Activated T-helper 1 cell treated with Interleukin-2 at 50 U/mL for 16 hours (primary cell): ENCODE data around the gene CDC42BPB.

ENCODE experiments used
- DNase-seq: peaks from one replicate; pipeline ENCODE4 v3.0.0-alpha.2; 2020; ENCODE audit warnings: low read depth

Gene CDC42BPB, protein sequence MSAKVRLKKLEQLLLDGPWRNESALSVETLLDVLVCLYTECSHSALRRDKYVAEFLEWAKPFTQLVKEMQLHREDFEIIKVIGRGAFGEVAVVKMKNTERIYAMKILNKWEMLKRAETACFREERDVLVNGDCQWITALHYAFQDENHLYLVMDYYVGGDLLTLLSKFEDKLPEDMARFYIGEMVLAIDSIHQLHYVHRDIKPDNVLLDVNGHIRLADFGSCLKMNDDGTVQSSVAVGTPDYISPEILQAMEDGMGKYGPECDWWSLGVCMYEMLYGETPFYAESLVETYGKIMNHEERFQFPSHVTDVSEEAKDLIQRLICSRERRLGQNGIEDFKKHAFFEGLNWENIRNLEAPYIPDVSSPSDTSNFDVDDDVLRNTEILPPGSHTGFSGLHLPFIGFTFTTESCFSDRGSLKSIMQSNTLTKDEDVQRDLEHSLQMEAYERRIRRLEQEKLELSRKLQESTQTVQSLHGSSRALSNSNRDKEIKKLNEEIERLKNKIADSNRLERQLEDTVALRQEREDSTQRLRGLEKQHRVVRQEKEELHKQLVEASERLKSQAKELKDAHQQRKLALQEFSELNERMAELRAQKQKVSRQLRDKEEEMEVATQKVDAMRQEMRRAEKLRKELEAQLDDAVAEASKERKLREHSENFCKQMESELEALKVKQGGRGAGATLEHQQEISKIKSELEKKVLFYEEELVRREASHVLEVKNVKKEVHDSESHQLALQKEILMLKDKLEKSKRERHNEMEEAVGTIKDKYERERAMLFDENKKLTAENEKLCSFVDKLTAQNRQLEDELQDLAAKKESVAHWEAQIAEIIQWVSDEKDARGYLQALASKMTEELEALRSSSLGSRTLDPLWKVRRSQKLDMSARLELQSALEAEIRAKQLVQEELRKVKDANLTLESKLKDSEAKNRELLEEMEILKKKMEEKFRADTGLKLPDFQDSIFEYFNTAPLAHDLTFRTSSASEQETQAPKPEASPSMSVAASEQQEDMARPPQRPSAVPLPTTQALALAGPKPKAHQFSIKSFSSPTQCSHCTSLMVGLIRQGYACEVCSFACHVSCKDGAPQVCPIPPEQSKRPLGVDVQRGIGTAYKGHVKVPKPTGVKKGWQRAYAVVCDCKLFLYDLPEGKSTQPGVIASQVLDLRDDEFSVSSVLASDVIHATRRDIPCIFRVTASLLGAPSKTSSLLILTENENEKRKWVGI (N-terminal part only)

DNA sequence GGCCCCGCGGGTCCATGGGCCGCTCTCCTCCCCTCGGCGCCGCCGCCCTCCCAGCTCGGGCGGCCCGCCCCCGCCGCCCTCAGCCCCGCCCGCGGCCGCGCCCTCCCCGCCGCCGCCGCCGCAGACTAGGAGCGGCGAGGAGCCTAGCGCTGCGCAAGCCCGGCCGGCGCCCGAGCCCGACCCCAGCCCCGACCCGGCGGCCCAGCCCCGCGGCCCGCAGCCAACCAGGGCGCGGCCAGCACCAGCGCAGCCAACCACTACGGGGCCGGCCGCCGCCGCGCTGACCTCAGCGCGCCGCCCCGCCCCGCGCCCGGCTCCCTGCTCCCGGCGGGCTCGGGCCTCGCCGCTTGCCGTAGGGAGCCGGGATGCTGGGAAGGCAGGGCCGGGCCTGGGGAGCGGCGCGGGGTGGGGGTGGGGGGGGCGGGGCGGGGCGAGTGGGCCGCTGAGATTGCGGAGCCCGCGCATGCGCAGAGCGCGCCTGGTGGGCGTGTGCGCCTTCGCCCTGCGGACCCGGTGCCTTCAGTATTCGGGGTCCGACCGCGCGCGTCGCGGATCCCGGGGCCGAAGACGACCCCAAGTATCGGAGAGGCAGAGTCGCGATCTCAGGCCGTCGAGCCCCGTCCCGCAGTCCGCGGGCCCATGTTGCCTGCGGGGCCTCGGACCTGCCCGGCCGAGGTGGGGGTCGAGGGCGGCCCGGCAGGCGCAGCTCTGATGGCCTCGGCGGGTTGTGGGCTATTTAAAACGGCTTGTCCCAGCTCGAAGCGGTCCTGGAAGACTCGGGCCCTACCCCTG lies at the start of gene CDC42BPB:
CDC42BPB (minus strand) TSS at position 178 of the 792 bp plus-strand sequence. CDS start 376 bp downstream, outside the sequence.
- peak; percentile 30 for DNase-seq

DNA sequence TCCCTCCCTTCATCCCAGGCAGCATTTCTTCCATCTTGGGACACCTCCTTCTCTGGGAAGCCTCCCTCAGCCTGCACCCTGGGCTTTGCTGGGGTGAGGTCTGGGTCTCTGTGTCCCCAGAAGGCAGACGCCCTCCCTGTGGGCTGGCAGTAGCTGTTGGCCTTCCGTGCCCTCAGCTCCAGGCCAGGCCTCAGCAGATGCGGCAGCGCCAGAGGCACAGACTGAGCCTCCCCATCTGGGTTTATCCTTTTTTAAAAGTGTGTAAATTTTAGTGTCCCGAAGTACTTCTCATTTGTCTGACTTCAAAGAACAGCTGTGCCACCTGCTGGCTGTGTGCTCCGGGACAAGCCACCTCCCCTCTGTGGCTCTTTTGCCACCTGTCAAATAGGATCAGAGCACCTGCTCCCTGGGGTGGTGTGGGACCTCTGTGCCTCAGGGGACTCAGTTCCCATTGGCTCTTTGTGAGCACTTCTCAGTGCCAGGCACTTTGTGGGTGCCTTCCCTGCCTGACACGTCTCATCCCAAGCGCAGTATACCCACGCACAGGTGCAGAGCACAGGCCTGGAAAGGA lies 48.3 kb upstream of the CDC42BPB start:
- DNase-seq, result no peak

DNA sequence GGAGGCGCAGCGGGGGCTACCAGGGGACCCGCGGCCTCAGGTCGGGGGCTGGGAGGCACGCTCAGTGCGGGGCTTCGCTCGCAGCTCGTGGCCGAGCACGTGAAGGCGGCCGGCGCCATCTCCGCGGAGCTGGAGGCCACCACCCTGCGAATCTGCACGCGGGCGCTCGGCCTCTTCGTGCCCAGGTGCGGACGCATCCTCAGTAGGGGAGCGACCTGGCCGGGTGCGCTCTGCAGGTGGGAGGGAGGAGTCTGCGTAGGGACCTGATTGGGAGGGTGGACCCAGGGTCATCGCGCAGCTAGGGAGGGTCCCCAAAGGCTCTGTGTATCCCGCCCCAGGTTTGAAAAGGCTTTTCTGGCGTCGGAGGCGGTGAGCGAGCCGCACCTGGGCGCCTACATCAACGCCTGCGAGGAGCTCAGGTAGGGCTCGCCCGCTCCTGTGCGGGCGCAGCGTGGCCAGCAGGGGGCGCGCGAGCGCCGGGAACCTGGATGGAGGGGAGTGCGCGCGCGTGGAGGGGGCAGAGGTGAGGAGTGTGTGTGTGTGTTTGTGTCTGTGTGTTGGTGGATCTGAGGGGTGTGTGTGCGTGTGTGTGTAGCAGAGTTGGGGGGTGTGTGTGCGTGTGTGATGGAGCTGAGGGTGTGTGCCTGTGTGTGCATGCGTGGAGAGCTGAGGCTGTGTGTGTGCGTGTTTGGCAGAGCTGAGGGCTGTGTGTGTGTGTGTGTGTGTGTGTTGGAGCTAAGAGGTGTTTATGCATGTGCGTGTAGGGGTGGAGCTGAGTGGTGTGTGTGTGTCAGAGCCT lies 47.5 kb upstream of the CDC42BPB start:
- peak; percentile 54 for DNase-seq

DNA sequence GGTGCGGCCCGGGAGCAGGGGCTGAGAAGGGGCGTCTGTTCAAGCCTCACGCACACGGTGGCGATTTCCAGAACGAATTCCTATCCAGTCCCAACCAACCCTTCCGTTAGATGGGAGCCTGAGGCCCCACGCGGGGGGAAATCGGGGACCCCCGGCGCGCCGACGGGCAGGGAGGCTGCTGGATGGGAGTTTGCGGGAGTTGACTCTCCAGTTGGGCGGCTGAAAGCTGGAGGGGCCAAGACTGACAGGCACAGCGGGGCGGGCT lies 47.0 kb upstream of the CDC42BPB start:
- DNase-seq, result no peak

DNA sequence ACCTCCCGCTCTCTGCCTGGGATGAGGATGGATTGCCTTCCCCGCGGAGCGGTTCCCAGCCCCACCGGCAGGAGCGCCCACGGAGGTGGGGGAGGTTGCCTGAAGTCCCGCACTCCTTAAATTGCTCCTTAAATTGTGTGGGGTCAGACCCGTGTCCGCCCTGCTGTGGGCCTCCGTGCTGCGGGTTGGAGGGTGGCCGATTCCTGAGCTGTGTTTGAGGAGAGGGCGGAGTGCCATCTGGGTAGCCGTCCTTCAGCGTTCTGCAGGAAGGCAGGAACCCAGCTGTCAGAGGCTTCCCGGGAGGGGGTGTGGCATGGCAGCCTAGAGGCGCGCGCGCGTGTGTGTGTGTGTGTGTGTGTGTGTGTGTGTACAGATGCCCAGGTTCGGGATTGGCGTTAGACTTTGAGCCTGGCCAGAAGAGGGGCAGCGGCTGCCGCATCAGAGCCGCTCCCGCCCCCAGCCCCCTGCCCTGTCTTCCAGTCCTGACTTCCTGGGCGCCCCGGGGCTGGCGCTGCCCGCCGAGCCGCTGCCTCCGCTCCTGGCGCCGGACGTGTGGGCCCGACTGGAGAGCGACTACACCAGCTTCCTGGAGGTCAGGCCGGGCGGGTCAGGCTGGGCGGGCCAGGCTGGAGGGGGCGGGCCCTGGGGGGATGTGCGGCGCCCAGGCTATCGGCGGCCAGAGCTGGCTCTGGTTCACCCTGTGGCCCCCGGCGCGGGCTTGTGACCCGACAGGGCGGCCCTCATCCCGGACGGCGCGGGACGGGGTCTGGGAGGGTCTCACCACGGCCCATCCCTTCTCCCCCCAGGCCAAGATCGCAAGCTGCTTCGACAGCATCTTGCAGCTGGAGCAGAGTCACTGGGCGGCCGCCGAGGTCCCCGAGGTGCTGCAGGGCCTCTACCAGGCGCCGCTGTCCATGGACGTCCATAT lies 46.4 kb upstream of the CDC42BPB start:
- DNase-seq, result no peak

DNA sequence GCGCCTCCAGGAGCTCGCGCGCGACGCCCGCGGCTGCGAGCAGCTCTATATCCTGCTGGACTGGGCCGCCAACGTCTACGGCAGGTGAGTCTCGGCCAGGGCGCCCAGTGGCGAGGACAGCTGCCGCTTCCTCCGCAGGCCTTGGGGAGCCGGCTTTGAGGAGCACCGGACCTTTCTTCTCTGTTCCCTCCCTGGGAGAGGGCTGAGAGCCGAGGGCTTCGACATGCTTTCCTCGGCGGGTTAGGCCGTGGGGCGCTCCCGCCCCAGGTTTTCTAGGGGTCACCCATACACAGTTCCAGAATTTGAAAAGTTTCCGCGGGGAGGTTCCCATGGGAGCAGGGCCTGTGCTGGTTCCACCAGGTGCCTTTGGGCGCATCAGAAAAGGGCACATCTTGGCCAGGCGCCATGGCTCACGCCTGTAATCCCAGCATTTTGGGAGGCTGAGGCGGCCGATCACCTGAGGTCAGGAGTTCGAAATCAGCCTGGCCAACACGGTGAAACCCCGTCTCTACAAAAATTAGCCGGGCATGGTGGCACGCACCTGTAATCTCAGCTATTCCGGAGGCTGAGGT lies 45.4 kb upstream of the CDC42BPB start:
- no peak for DNase-seq

DNA sequence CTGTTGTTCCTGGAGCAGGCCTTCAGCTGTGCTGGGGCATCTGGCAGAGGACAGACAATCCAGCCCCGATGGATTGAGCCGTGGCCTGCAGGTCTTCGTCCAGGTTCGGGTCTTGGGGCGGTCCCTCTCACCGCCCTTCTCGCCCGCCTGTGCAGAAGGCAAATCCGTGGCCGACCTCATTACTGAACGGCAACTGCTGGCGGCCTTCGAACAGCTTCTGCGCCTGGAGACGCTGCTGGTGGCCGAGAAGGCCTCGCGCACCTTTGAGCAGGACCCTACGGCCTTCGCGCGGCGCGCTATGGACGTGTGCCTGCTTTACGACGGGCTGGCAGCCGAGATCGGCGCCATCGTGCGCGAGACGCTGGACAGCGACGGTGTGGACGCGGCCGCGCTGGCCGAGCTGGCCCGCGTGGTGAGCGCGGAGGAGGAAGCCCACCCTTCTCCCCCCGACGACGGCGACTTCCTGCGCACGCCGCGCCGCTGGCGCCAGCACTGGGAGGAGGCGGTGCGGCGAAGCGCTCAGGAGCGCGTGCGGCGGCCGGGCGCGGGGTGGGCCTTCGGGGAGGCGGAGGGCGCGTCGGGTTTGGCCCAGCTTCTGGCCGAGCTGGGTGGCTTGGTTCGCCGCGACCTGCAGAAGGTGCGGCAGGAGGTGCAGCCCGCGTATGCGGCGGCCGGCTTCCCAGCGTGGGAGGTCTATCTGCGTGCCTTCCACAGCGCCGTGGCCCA lies 44.8 kb upstream of the CDC42BPB start:
- DNase-seq, result no peak

DNA sequence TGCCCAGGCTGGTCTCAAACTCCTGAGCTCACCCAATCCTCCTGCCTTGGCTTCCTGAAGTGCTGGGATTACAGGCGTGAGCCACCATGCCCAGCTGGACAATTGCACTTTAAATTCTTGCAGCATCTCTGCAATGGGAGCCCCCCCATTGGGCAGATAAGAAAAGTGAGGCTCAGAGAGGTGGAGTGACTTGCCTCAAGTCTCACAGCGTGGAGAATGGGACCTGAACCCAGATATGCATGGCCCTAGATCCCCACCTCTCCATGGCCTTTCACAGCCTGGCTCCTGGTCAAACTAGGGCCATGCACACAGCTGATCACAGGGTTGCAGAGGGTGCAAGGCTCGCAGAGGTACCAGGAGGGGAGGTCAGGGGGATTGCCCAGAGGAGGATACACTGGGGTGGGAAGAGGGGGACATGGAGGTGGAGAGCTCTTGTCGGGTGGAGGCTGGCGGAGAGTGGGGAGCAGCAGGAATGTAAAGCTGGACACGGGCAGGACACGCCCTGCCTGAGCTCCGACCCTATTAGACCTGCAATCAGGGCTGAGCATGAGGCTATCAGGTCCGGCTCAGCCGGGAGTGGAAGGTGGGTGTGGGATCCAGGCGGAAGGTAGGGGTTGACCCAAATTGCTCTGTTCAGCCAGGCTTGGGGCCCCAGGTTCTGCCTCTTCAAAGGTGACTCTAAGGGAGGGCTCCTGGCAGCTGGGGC lies 44.1 kb upstream of the CDC42BPB start:
- DNase-seq, result no peak

DNA sequence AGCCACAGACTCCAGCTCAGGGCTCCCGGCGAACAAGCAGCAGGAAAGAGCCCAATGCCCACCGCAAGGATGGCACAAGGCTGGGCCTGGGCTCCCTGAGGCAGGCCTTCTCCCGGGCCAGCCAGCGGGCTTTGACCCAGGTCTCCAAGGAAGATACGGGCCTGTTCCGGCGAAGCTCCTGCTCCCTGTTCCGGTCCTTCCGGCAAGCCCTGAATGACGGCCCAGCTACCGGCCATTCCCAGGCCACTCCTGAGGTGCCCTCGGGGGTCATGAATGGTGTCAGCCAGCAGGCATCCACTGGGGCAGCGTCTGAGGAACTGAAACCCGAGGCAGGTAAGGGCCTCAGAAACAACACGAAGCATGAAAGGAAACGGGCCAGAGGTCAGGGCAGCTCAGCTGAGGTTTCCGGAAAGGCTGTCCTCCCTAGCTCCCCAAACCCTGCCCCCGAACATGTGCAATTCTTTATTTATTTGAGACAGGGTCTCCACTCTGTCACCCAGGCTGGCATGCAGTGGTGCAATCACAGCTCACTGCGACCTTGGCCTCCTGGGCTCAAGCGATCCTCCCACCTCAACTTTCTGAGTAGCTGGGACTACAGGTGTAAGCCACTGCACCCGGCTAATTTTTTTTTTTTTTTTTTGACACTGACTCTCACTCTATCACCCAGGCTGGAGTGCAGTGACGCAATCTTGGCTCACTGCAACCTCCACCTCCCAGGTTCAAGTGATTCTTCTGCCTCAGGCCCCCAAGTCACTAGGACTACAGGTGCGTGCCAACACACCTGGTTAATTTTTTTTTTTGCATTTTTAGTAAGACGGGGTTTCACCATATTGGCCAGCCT lies 43.2 kb upstream of the CDC42BPB start:
- DNase-seq, result no peak

DNA sequence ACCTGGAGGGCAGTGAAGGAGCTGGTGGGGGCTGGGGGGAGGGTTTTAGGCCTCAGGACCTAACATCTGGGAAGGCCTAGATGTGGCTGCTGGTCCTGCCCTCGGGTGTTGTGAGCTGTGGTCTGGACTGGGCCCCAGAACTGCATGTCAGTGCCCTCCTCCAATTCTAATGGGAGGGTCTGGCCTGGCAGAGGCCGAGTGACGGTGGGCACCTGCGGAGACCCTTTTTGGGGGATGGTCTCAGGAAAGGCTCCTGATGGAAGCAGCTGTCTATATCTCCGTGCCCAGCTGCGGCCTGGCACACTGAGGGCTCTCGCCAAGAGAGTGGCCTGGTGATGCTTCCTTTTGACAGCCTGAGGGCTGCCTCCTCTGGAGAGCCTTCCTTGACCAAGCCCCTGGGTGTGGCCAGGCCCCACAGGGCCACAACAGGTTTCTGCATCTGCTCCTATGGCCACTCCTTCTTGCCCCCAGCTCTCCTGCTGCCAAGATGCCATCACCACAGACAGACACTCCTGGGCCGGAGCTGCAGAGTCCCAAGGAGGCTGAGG lies 42.5 kb upstream of the CDC42BPB start:
- DNase-seq, result no peak

DNA sequence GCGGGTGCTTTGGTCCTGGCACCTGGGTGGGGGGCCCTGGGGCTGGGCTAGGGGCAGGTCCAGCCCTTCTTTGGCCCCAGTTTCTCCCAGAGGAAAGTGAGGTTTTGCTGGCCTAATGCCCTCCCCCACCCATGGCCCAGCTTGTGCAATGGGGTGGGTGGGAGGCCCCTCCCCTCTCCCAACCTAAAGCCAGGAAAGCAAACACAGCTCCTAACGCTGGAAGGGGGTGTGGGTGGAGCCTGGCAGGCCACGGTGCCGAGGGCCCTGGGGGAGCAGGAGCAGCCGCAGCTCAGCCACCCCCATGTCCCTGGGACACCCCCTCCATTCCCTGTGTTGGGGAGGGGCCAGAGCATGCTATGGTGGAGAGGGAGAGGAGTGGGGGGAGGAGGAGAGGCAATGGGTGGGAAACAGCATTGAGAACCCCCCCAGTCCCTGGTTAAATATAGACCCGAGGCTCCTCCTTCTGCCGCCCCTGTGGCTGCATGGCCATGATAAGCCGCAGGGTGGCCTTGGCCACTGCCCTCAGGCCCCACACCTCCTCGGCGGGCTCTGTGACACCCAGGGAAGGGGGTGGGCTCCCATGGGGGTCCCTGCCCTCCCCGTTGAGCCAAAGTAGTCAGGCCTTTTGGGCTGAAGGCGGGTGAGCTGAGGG lies 41.9 kb upstream of the CDC42BPB start:
- no peak for DNase-seq

DNA sequence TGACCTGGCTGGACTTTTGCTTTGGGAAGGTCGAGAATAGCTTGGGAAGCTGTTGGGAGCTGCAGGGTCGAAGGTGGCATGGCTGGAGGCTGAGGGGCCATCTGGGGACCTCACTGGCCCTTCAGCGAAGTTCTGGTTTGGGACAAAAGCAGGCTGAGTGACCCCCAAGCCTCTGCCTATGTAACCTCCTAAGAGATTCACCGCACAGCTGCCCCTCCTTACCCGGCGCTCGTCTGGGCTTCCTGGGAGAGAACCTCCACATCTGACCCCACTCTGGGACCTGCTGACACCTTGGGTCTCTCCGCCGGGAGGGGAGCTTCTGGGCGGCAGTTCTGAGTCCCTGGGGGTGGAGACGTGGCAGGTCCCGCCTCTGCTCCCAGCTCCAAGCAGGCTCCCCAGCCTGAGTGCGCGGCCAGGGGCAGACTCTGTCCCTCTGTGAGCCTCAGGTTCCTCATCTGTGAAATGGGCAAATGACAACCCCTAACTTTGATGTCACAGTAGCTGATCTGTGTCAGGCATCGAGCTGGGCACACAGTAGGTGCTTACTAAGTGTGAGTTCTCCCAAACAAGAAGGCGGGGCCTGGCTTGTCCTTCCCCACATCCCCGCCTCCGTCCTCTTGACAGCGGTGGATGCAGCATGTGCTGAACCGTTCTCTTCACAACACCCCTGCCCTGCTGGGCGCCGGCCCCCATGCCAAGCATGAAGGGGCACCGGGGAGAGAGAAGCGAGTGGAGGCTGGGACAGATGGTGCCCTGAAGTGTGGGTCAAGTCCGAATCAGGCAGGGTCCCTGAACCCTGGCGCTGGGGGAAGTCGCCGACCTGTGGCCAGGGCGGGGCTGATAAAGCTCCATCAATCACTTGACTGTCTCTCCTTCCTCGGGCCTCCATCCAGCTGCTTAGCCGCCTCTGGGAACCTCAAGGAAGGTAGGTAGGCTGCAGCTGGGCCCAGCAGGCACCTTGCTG lies 40.9 kb upstream of the CDC42BPB start:
- no peak for DNase-seq

DNA sequence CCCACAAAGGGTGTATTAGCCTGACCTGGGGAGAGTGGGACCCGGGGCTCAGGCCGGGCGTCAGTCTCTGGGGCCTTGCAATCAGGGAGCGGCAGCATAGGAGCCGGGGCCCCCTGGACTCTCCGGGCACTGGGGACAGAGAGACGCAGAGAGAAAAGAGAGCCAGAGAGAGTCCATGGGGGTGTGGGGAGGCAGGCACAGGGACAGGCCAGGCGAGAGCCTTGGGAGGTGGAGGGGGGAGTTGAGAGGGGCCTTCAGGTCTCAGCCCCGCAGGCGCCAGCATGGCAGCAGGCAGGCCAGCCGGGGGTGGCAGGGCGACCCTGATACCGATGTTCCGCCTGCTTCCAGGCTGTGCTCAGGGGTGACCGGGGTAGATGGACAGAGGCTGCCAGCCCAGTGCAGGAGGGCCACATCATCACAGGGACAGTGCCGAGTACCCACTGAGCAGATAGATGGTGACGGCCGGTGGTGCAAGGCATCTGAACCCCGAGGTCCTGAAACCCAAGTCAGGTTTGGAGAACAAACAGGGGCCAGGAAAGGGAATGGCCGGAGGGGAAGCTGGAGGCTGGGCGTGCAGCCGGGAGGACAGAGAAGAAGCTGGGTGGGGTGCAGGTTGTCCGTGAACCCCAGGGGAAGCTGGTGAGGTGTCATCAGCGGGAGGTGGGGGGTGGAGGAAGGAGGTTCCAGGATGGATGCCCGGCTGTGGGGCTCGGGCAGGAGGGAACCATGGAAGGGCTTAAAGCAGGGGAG lies 40.1 kb upstream of the CDC42BPB start:
- DNase-seq, result no peak

DNA sequence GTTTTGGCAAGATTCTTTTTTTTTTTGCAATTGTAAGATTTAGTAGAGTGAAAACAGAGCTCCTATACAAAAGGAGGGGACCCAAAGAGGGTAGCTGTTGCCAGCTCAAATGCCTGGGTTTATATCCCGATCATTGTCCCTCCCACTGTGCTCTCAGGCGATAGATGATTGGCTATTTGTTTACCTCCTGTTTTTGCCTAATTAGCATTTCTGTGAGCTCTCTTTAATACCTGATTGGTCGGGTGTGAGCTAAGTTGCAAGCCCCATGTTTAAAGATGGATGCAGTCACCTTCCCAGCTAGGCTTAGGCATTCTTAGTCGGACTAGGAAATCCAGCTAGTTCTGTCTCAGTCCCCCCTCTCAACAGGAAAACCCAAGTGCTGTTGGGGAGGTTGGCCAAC lies 39.0 kb upstream of the CDC42BPB start:
- no peak for DNase-seq
